T-helper 1 cell treated with Interleukin-12 subunit alpha and Interleukin-12 subunit beta and Interleukin-4 antibody, amounts not matched to agents 30 μg/mL and 1 μg/mL, for 36 hours (primary cell): ENCODE measurements around the gene OTOP3.
"Not testable (repeated sequence)": the region's sequence is repeated elsewhere in the genome, so short reads cannot be mapped to it uniquely, and the experiment has no call there.

Experiments used
- H3K27ac Mint-ChIP-seq: one replicate; pipeline ENCODE4 v1.8.0; 2021; ENCODE audit warnings: mild to moderate bottlenecking, mixed read lengths
- H3K27me3 Mint-ChIP-seq: one replicate; pipeline ENCODE4 v1.8.0; 2021; ENCODE audit warnings: low read depth, mixed read lengths
- H3K36me3 Mint-ChIP-seq: one replicate; pipeline ENCODE4 v1.8.0; 2021; ENCODE audit warnings: low read depth, mixed read lengths
- H3K4me1 Mint-ChIP-seq: one replicate; pipeline ENCODE4 v1.8.0; 2021; ENCODE audit warnings: low read depth, mixed read lengths
- H3K4me3 Mint-ChIP-seq: one replicate; pipeline ENCODE4 v1.8.0; 2021; ENCODE audit warnings: mild to moderate bottlenecking, moderate library complexity, mixed read lengths
- H3K9me3 Mint-ChIP-seq: one replicate; pipeline ENCODE4 v1.8.0; 2021; ENCODE audit warnings: mixed read lengths

OTOP3 gene

GRCh38 chr17:74906214-74906793, 29.4 kb upstream of the OTOP3 start:
- H3K4me1 Mint-ChIP-seq, H3K4me3 Mint-ChIP-seq, H3K27ac Mint-ChIP-seq, H3K9me3 Mint-ChIP-seq, H3K27me3 Mint-ChIP-seq, H3K36me3 Mint-ChIP-seq: not testable (repeated sequence)

GRCh38 chr17:74907012-74907411, 28.7 kb upstream of the OTOP3 start:
- no peaks in the 10 kb centered on the region for H3K4me1 Mint-ChIP-seq
- H3K36me3 Mint-ChIP-seq, result no peaks in the 10 kb centered on the region
- peaks cover 7% of the 10 kb centered on the region for H3K27me3 Mint-ChIP-seq
- no peak overlapping the region for H3K4me3 Mint-ChIP-seq
- H3K27ac Mint-ChIP-seq, result no peak overlapping the region
- no peaks in the 10 kb centered on the region for H3K9me3 Mint-ChIP-seq

GRCh38 chr17:74909097-74909496, 26.6 kb upstream of the OTOP3 start:
- H3K36me3 Mint-ChIP-seq, H3K27me3 Mint-ChIP-seq, H3K4me3 Mint-ChIP-seq, H3K9me3 Mint-ChIP-seq, H3K27ac Mint-ChIP-seq, H3K4me1 Mint-ChIP-seq: not testable (repeated sequence)

- H3K36me3 Mint-ChIP-seq, H3K27me3 Mint-ChIP-seq, H3K27ac Mint-ChIP-seq, H3K4me1 Mint-ChIP-seq, H3K9me3 Mint-ChIP-seq, H3K4me3 Mint-ChIP-seq: not testable (repeated sequence)
These were observed 24.3 kb upstream of the OTOP3 start for GRCh38 chr17:74911423-74911822.

- no peaks in the 10 kb centered on the region for H3K4me1 Mint-ChIP-seq
- H3K4me3 Mint-ChIP-seq, result no peak overlapping the region
- H3K36me3 Mint-ChIP-seq, result no peaks in the 10 kb centered on the region
- peaks cover 15% of the 10 kb centered on the region for H3K27me3 Mint-ChIP-seq
- H3K27ac Mint-ChIP-seq, result no peak overlapping the region
- no peaks in the 10 kb centered on the region for H3K9me3 Mint-ChIP-seq
These were observed 19.4 kb upstream of the OTOP3 start for GRCh38 chr17:74916136-74916850.

GRCh38 chr17:74916851-74917199, 18.9 kb upstream of the OTOP3 start:
- Mint-ChIP-seq H3K9me3 (no peaks in the 10 kb centered on the region), H3K36me3 (no peaks in the 10 kb centered on the region), H3K4me1 (no peaks in the 10 kb centered on the region), H3K27ac (no peak overlapping the region), H3K4me3 (no peak overlapping the region), H3K27me3 (peaks cover 20% of the 10 kb centered on the region)

GRCh38 chr17:74917430-74917829, 18.3 kb upstream of the OTOP3 start:
- Mint-ChIP-seq H3K4me1 (no peaks in the 10 kb centered on the region), H3K4me3 (no peak overlapping the region), H3K27me3 (peaks cover 26% of the 10 kb centered on the region), H3K9me3 (no peaks in the 10 kb centered on the region), H3K36me3 (no peaks in the 10 kb centered on the region), H3K27ac (no peak overlapping the region)

- Mint-ChIP-seq H3K27ac (no peak overlapping the region), H3K4me3 (no peak overlapping the region), H3K4me1 (no peaks in the 10 kb centered on the region), H3K9me3 (no peaks in the 10 kb centered on the region), H3K27me3 (peaks cover 39% of the 10 kb centered on the region), H3K36me3 (no peaks in the 10 kb centered on the region)
These were observed 16.8 kb upstream of the OTOP3 start for GRCh38 chr17:74918906-74919305.

- Mint-ChIP-seq H3K36me3 (no peaks in the 10 kb centered on the region), H3K9me3 (no peaks in the 10 kb centered on the region), H3K27me3 (peaks cover 47% of the 10 kb centered on the region), H3K27ac (no peak overlapping the region), H3K4me1 (no peaks in the 10 kb centered on the region), H3K4me3 (no peak overlapping the region)
These were observed 16.0 kb upstream of the OTOP3 start for GRCh38 chr17:74919440-74920305.

- no peak overlapping the region for H3K27ac Mint-ChIP-seq
- H3K36me3 Mint-ChIP-seq, result no peaks in the 10 kb centered on the region
- no peaks in the 10 kb centered on the region for H3K4me1 Mint-ChIP-seq
- no peaks in the 10 kb centered on the region for H3K9me3 Mint-ChIP-seq
- peaks cover 52% of the 10 kb centered on the region for H3K27me3 Mint-ChIP-seq
- no peak overlapping the region for H3K4me3 Mint-ChIP-seq
These were observed 15.4 kb upstream of the OTOP3 start for GRCh38 chr17:74920306-74920620.

GRCh38 chr17:74920642-74921025, 15.1 kb upstream of the OTOP3 start:
- Mint-ChIP-seq H3K4me3 (no peak overlapping the region), H3K4me1 (no peaks in the 10 kb centered on the region), H3K27ac (no peak overlapping the region), H3K36me3 (no peaks in the 10 kb centered on the region), H3K9me3 (no peaks in the 10 kb centered on the region), H3K27me3 (peaks cover 56% of the 10 kb centered on the region)

- no peak overlapping the region for H3K27ac Mint-ChIP-seq
- H3K9me3 Mint-ChIP-seq, result no peaks in the 10 kb centered on the region
- H3K4me1 Mint-ChIP-seq, result no peaks in the 10 kb centered on the region
- no peak overlapping the region for H3K4me3 Mint-ChIP-seq
- no peaks in the 10 kb centered on the region for H3K36me3 Mint-ChIP-seq
- peaks cover 61% of the 10 kb centered on the region for H3K27me3 Mint-ChIP-seq
These were observed 14.5 kb upstream of the OTOP3 start for GRCh38 chr17:74921026-74921681.

- Mint-ChIP-seq H3K4me1 (no peaks in the 10 kb centered on the region), H3K27me3 (peaks cover 64% of the 10 kb centered on the region), H3K4me3 (no peak overlapping the region), H3K9me3 (no peaks in the 10 kb centered on the region), H3K36me3 (no peaks in the 10 kb centered on the region), H3K27ac (no peak overlapping the region)
These were observed 13.9 kb upstream of the OTOP3 start for GRCh38 chr17:74921769-74922168.

GRCh38 chr17:74922172-74922571, 13.5 kb upstream of the OTOP3 start:
- H3K27ac Mint-ChIP-seq, result no peak overlapping the region
- no peaks in the 10 kb centered on the region for H3K4me1 Mint-ChIP-seq
- H3K27me3 Mint-ChIP-seq, result peaks cover 64% of the 10 kb centered on the region
- no peak overlapping the region for H3K4me3 Mint-ChIP-seq
- H3K36me3 Mint-ChIP-seq, result no peaks in the 10 kb centered on the region
- H3K9me3 Mint-ChIP-seq, result no peaks in the 10 kb centered on the region
